Pancreas (tissue), 10 donors: ENCODE data around the gene LBH. TPM values are rescaled to one million over a fixed set of nuclear protein-coding genes. Genes with fewer than 3 reads are reported as not detected.

ENCODE experiments used
- ATAC-seq, 4 donors: fragments of 200-7000 bp; cut with Tn5 transposase; one replicate each; pipeline versions ENCODE4 v1.8.0 to v1.9.1; 2020; ENCODE audit warnings: mild to moderate bottlenecking in 4 of 4, moderate library complexity in 4 of 4
- DNase-seq, 6 donors: peaks; one replicate each; pipeline ENCODE4 v3.0.0-alpha.2; 2020
- FAIRE-seq: peaks from 2 replicates; lab custom pipeline; 2012; peaks lifted over from hg19 to GRCh38; lab: Jason Lieb, UNC
- H3K27ac ChIP-seq, 4 donors: fragments of 200-600 bp; sonication (generic); 1 replicate in 3 of 4; 2 replicates in 1 of 4; pipeline versions ENCODE4 v1.5.0 to v1.8.0; 2020
- H3K27me3 ChIP-seq, 4 donors: fragments of 200-600 bp; one replicate each; pipeline ENCODE4 v1.8.0; 2021
- H3K36me3 ChIP-seq, 3 donors: fragments of 200-600 bp; sonication (generic) in 1 of 3; one replicate each; pipeline versions ENCODE4 v1.5.0 to v1.8.0; 2020 to 2021
- H3K4me1 ChIP-seq, 3 donors: fragments of 200-600 bp; one replicate each; pipeline ENCODE4 v1.8.0; 2021
- H3K4me3 ChIP-seq, 4 donors: fragments of 200-600 bp; sonication (generic) in 2 of 4; one replicate each; pipeline versions ENCODE4 v1.5.0 to v1.8.0; 2020 to 2021
- H3K9me3 ChIP-seq, 4 donors: fragments of 200-600 bp; one replicate each; pipeline ENCODE4 v1.8.0; 2021
- WGBS, 2 donors: extraction: QIAGEN DNeasy Blood & Tissue Kit; methylation state at CpG; one replicate each; pipeline ENCODE4 v1.1.7; 2013; 5-methylcytosine and 5-hydroxymethylcytosine counted together
- intact Hi-C, 3 donors: fragments of 100-400 bp; cut with DNase I; formaldehyde crosslinking; loops; one replicate each; pipeline versions ENCODE4 v1.11.1 to v1.14.2; 2022
- polyA plus RNA-seq, 2 donors: library from polyadenylated mRNA; stranded (reverse); fragments of 200-250 nt; gene quantifications; one replicate each; pipeline ENCODE4 v1.2.3, GENCODE V29; 2013
- total RNA-seq, 6 donors: library from RNA; stranded (reverse); fragmentation: NEBNext Ultra II Directional in 4 of 6; extraction: Animal tissue kit (Norgen Biotek cat#: 25700) in 4 of 6; gene quantifications; one replicate each; pipeline versions ENCODE4 v1.2.1 to v1.2.4, GENCODE V29; 2021 to 2023
- TF ChIP-seq, protein P1 (sequence below), 4 donors: fragments of 200-600 bp; sonication (generic) in 3 of 4; IDR thresholded peaks; one replicate each; pipeline versions ENCODE4 v1.5.0 to v1.8.0; 2021; ENCODE audit warnings: antibody characterized with exemption in 4 of 4
- donor health status: healthy with polysubstance abuse.
- donor health status: DM: no; HTN: no; CAD: no; lungs with moderate emphysema.
- donor health status: DM: no; HTN: no; CAD: no.
- donor health status: control.
- donor health status: control.
- donor health status: Bipolar disorder and iron deficiency.
- donor health status: DM: yes; HTN: yes; CAD: no.
- donor health status: DM: no; HTN: no; CAD: no.
- donor health status: DM: no; HTN: no; CAD: no.
- donor health status: DM: yes; HTN: yes; CAD: no.

Gene LBH
- total and polyA plus RNA-seq, 8 donors, result 4.1 to 26.9 (median 7.4) TPM

DNA sequence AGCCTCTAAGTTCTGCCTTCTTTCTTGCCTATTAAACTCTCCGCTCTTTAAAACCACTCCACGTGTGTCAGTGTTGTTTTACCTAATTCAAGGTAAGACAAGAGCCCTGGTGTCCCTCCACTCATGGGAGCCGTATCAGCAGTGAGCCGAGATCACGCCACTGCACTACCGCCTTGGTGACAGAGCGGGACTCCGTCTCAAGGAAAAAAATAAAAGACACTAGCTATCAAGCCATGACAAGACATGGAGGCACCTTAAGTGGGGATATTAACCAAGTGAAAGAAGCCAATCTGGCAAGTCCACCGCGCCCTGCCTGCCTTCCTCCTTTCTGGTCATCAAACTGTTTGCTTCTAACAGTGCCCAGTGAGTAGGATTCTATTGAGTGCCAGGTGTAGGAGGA, 40.2 kb upstream of the LBH start:
- no peak for FAIRE-seq
- 93 to 96% methylated on average over 10 of the region's 10 CpGs for WGBS, 2 donors
- TF ChIP-seq, protein P1, sequence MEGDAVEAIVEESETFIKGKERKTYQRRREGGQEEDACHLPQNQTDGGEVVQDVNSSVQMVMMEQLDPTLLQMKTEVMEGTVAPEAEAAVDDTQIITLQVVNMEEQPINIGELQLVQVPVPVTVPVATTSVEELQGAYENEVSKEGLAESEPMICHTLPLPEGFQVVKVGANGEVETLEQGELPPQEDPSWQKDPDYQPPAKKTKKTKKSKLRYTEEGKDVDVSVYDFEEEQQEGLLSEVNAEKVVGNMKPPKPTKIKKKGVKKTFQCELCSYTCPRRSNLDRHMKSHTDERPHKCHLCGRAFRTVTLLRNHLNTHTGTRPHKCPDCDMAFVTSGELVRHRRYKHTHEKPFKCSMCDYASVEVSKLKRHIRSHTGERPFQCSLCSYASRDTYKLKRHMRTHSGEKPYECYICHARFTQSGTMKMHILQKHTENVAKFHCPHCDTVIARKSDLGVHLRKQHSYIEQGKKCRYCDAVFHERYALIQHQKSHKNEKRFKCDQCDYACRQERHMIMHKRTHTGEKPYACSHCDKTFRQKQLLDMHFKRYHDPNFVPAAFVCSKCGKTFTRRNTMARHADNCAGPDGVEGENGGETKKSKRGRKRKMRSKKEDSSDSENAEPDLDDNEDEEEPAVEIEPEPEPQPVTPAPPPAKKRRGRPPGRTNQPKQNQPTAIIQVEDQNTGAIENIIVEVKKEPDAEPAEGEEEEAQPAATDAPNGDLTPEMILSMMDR (IDR thresholded peaks at IDR 0.05), result no peak
- H3K36me3 ChIP-seq, result no peaks in the 10 kb centered on the region
- no peaks in the 10 kb centered on the region for H3K9me3 ChIP-seq
- intact Hi-C loops, result no loop called here
- no peak for ATAC-seq
- DNase-seq, result no peak
- no peaks in the 10 kb centered on the region for H3K4me1 ChIP-seq
- H3K27me3 ChIP-seq, result no peaks in the 10 kb centered on the region
- no peak overlapping the region for H3K4me3 ChIP-seq
- H3K27ac ChIP-seq, result no peak overlapping the region

DNA sequence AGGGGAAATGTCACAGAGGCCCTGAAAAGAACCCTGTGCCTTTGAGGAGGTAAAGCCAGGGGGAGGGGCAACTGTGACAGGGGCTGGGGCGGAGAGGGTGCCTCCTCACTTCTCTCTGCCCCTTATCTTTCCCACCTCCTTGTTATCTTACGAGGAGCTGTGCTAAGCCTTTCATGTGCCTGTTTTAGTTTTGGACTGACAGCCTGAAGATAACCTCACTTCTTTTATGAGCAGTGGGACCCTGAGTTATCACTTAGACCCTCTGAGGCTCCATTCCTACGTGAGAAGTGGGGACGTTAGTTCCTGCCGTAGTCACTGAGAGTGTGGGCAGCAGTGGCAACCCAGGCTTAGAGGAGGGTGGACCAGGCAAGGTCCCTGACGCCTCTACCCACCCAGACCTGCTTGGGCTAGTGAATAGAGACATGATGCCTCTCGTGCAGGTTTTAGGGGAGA, 39.5 kb upstream of the LBH start:
- 63 to 69% methylated on average over 7 of the region's 7 CpGs for WGBS, 2 donors

DNA sequence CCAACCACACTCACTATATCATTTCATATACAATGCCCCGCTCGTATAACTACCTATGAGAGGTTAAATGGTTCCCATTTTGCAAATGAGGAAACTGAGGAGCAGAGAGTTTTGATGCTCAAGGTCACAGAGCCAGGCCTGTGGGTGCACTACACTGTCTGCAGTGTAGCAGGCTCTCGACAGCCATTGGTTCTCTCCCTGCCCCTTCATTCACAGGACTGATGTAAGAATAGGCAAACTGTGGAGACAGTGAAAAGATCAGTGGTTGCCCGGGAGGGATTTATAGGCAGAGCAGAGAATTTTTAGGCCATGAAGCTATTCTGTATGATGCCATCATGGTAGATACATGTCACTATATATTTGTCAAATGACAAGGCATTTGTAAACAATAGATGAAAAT, 39.0 kb upstream of the LBH start:
- H3K4me3 ChIP-seq, result no peak overlapping the region
- no peak for FAIRE-seq
- WGBS, 2 donors, result 78 to 82% methylated on average over 4 of the region's 4 CpGs
- no peaks in the 10 kb centered on the region for H3K4me1 ChIP-seq
- no peaks in the 10 kb centered on the region for H3K36me3 ChIP-seq
- TF ChIP-seq, protein P1 (IDR thresholded peaks at IDR 0.05), result no peak
- ATAC-seq, result no peak
- H3K27me3 ChIP-seq, result no peaks in the 10 kb centered on the region
- no peak for DNase-seq
- no peaks in the 10 kb centered on the region for H3K9me3 ChIP-seq
- H3K27ac ChIP-seq, result no peak overlapping the region
- intact Hi-C loops, result no loop called here

More for the DNA sequence above, 39.5 kb upstream of the LBH start:
- H3K4me3 ChIP-seq, result no peak overlapping the region
- ATAC-seq (no peak), DNase-seq (no peak), FAIRE-seq (no peak)
- intact Hi-C loops, result no loop called here
- H3K27me3 ChIP-seq, result no peaks in the 10 kb centered on the region
- TF ChIP-seq, protein P1 (IDR thresholded peaks at IDR 0.05), result no peak
- no peak overlapping the region for H3K27ac ChIP-seq
- no peaks in the 10 kb centered on the region for H3K9me3 ChIP-seq
- no peaks in the 10 kb centered on the region for H3K4me1 ChIP-seq
- no peaks in the 10 kb centered on the region for H3K36me3 ChIP-seq

DNA sequence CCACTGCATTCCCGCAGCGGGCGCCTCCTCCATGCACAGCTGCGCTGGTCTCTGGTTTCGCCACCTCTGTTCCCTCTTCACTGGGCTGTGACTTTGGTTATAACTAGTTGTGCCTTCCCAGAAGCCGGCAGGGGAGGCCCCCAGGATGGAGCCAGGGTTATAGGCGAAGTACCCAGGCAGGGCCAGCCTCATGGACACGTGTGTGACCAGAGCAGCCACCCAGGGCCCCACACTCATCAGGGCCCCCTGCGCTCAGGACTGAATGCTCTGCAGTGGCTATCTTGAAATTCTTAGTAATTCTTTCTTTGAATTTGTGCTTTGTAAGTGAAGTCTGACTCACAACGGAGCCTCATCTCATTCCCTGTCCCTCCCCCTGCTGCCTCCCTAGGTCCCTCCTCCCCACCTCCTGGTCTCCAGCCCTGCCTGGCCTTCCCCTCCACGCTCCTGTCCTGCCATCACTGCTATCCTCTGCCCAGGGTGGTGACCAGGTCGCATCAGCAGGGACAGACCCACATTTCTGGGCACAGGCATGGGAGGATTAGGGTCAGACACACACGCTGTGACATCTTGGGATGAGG, 38.1 kb upstream of the LBH start:
- no peak for FAIRE-seq
- intact Hi-C loops, result no loop called here

DNA sequence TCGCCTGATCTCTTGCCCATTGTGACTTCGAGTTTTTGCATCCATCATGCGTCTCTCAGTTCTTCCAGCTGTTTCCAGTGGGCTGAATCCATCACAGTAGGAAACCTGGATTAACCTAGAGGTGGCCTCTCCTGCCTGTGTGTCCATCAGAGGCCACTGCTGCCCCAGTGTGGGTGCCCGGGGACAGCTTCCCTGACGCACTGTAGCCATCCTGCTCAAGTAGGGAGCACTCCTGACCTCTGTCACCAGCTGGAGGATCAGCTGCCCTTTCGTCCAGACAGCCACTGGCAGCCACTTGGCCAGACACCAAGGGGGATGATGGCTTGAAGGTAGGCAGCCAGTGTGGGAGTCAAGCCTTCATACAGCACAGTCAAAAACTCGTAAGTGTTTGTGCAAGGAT, 36.9 kb upstream of the LBH start:
- H3K36me3 ChIP-seq, result no peaks in the 10 kb centered on the region
- no peaks in the 10 kb centered on the region for H3K9me3 ChIP-seq
- 72 to 74% methylated on average over 7 of the region's 7 CpGs for WGBS, 2 donors
- TF ChIP-seq, protein P1 (IDR thresholded peaks at IDR 0.05), result no peak
- ATAC-seq (no peak), FAIRE-seq (no peak), DNase-seq (no peak)
- intact Hi-C loops, result no loop called here
- H3K27ac ChIP-seq, result no peak overlapping the region
- no peaks in the 10 kb centered on the region for H3K4me1 ChIP-seq
- no peaks in the 10 kb centered on the region for H3K27me3 ChIP-seq
- H3K4me3 ChIP-seq, result no peak overlapping the region

More for the DNA sequence above, 38.1 kb upstream of the LBH start:
- no peak overlapping the region for H3K4me3 ChIP-seq
- 82 to 84% methylated on average over 13 of the region's 13 CpGs for WGBS, 2 donors
- DNase-seq (no peak), ATAC-seq (no peak)
- H3K9me3 ChIP-seq, result no peaks in the 10 kb centered on the region
- no peaks in the 10 kb centered on the region for H3K4me1 ChIP-seq
- TF ChIP-seq, protein P1 (IDR thresholded peaks at IDR 0.05), result no peak
- H3K36me3 ChIP-seq, result no peaks in the 10 kb centered on the region
- H3K27ac ChIP-seq, result no peak overlapping the region
- no peaks in the 10 kb centered on the region for H3K27me3 ChIP-seq
